ENCODE data around the gene CREB3. TPM values are rescaled to one million over a fixed set of nuclear protein-coding genes. Genes with fewer than 3 reads are reported as not detected.

Gene CREB3
- total RNA-seq, 3 donors from 2014 or later, result 46.4 to 49.9 (median 47.2) TPM

DNA sequence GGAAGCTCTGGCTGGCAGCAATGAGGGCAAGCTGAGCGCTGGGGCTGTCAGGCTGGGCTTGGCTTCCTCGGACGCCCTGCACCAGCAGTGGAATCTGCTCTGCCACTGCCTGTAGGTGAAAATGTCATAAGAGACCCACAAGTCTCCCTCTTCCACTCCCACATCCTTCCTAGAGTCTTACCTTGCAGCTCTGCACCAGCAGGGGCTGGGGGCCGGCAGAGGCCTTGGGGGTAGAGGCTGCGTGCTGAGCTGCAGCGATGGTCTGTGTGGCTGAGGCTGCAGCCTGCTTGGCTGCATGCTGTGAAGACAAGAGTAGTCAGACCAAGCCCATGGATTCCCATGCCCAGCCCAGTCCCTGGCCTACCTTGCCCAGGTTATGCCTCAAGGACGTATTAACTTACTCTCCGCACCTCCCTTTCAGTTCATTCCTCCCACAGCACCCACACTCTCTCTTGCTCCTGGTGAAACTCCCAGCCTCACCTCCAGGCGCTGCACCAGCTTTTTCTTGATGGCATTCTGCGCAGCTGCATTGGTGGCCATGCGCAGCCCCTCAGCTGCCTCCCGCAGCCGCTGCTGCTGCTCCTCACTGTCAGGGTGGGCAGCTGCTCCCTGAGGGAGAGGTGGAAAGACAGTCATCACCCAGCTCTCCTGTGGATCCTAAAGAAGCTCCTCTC lies 17.8 kb upstream of the CREB3 start:
- Histone ChIP-seq H3K4me1 (no peaks in the 10 kb centered on the region), H3K27me3 (no peaks in the 10 kb centered on the region), H3K9me3 (no peaks in the 10 kb centered on the region), H3K4me3 (no peak overlapping the region), H3K27ac (no peak overlapping the region), H3K36me3 (peaks cover 36% of the 10 kb centered on the region)
- intact Hi-C loops (cut with DNase I; ENCODE audit: low total_unique reads), result no loop called here
- DNase-seq (ENCODE audit: low spot score in 2 of 2), result no peak
- TF ChIP-seq POLR2AphosphoS5 (IDR thresholded peaks at IDR 0.05) (no peak), POLR2A (IDR thresholded peaks at IDR 0.05) (no peak)
- TF ChIP-seq, protein P1, sequence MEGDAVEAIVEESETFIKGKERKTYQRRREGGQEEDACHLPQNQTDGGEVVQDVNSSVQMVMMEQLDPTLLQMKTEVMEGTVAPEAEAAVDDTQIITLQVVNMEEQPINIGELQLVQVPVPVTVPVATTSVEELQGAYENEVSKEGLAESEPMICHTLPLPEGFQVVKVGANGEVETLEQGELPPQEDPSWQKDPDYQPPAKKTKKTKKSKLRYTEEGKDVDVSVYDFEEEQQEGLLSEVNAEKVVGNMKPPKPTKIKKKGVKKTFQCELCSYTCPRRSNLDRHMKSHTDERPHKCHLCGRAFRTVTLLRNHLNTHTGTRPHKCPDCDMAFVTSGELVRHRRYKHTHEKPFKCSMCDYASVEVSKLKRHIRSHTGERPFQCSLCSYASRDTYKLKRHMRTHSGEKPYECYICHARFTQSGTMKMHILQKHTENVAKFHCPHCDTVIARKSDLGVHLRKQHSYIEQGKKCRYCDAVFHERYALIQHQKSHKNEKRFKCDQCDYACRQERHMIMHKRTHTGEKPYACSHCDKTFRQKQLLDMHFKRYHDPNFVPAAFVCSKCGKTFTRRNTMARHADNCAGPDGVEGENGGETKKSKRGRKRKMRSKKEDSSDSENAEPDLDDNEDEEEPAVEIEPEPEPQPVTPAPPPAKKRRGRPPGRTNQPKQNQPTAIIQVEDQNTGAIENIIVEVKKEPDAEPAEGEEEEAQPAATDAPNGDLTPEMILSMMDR (IDR thresholded peaks at IDR 0.05), result no peak

DNA sequence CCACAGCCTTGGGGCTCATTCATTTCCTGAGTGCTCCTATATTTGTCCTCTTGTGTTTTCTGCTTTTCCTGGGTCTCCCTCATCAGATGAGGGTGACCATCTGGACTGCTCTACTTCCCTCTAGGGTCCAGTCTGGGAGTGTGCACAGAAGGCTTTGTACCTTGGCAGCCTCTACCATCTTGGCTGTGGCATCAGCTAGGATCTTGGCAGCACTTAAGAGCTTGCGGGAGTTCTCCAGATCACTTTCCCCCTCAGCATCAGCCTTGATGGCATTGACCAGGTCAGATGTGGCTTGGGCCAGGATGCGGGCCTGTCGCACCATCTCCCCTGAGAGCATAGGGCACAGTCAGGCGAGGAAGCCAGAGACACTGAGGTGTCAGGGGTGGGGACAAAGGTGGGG lies 16.2 kb upstream of the CREB3 start:
- H3K36me3 ChIP-seq, result peaks cover 29% of the 10 kb centered on the region
- DNase-seq (ENCODE audit: low spot score in 2 of 2), result no peak
- no peaks in the 10 kb centered on the region for H3K27me3 ChIP-seq
- intact Hi-C loops (cut with DNase I; ENCODE audit: low total_unique reads), result no loop called here
- H3K4me1 ChIP-seq, result no peaks in the 10 kb centered on the region
- H3K4me3 ChIP-seq, result no peak overlapping the region
- peak overlapping the region in 1 of 2 donors; percentile 38 for H3K27ac ChIP-seq
- TF ChIP-seq POLR2A (IDR thresholded peaks at IDR 0.05) (no peak), POLR2AphosphoS5 (IDR thresholded peaks at IDR 0.05) (no peak)
- TF ChIP-seq, protein P1 (IDR thresholded peaks at IDR 0.05), result no peak
- no peaks in the 10 kb centered on the region for H3K9me3 ChIP-seq

DNA sequence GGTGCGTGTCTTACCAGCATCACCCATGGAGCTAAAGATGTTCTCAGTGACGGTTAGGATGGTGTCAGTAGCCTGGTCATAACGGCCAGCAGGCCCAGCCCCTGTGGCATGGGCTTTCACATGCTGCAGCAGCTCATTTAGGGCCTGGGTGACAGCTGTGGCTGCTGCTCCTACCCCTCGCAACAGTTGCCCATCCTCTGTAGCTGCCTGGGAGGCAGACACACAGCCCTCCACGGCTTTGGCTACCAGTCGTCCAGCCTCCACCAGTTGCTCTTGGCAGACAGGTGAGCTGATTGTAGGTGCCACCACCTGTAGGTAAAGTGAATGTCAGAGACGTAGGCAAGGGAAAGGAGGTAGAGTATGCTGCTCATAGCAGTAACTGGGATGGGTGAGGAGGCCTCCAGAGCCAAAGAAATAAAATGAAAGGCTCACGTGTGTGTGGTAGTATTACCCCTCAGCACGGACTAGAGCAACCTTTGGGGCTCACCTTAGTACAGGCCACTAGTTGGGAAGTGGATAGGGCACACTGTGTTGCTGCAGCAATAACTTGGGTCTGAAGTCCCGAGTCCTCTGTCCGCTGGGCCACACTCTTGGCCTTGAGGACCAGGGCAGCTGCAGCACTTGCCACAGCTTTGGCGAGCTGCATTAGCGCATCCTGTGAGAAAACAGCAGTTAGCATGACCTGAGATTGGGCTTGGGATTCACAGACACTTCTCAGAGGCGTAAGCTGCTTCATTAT lies 15.2 kb upstream of the CREB3 start:
- H3K27me3 ChIP-seq, result no peaks in the 10 kb centered on the region
- peaks cover 26% of the 10 kb centered on the region for H3K36me3 ChIP-seq
- intact Hi-C loops (cut with DNase I; ENCODE audit: low total_unique reads), result no loop called here
- no peaks in the 10 kb centered on the region for H3K9me3 ChIP-seq
- no peak for DNase-seq (ENCODE audit: low spot score in 2 of 2)
- no peaks in the 10 kb centered on the region for H3K4me1 ChIP-seq
- no peak overlapping the region for H3K27ac ChIP-seq
- TF ChIP-seq POLR2AphosphoS5 (IDR thresholded peaks at IDR 0.05) (no peak), POLR2A (IDR thresholded peaks at IDR 0.05) (no peak)
- TF ChIP-seq, protein P1 (IDR thresholded peaks at IDR 0.05), result no peak
- no peak overlapping the region for H3K4me3 ChIP-seq

DNA sequence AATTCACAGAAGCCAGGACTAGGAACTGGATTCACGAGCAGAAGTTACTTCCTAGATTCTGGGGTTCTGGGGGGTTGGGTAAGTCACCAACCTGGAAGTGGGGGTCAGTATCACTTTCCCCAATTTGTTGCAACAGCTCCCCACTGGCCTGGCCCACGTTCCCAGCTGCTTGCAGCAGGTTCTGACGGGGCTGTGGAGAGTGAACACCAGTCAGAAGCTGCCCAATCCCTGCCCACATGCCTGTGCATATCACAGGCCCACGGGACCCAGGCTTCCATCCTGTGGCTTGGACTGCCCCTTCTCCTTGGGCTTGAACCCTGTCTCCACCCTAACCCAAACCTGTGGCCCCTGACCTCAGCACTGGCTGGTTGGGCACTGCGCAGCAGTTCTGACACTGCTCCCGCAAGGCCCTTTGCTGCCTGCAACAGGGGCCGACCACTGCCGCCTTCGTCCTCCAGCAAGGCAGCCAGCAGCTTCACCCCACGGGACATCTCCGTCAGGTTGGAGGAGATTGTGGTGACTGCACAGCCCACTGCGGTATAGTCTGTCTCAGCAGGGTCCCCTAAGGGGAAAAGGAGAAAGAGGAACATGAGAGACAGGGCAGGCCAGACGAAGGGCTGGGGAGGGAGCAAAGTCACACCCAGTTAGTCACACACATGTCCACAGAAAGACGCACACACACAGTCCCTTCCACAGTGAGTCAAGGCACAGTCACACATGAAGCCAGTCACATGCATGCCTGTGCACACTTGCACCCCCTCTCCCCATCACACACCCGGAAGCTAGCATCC lies 13.6 kb upstream of the CREB3 start:
- Histone ChIP-seq H3K4me3 (no peak overlapping the region), H3K27ac (no peak overlapping the region), H3K9me3 (no peaks in the 10 kb centered on the region), H3K27me3 (no peaks in the 10 kb centered on the region), H3K36me3 (peaks cover 23% of the 10 kb centered on the region), H3K4me1 (no peaks in the 10 kb centered on the region)
- TF ChIP-seq POLR2A (IDR thresholded peaks at IDR 0.05) (no peak), POLR2AphosphoS5 (IDR thresholded peaks at IDR 0.05) (no peak)
- TF ChIP-seq, protein P1 (IDR thresholded peaks at IDR 0.05), result no peak
- intact Hi-C loops (cut with DNase I; ENCODE audit: low total_unique reads), result no loop called here
- DNase-seq (ENCODE audit: low spot score in 2 of 2), result no peak

Measured in breast epithelium (tissue), 4 donors.